GM12873 (cell line): ENCODE results near the gene MAGI3.

ENCODE experiments used
- CTCF ChIP-seq: IDR thresholded peaks from 2 replicates; pipeline ENCODE4 v1.5.1; 2012; ENCODE audit warnings: low read depth, mild to moderate bottlenecking, moderate library complexity, low read length, control low read depth; ENCODE audit not compliant: insufficient read depth; ENCODE audit errors: missing control alignments

Gene MAGI3

GRCh38 chr1:113389953-113390834 is at the start of gene MAGI3:
MAGI3 (plus strand) TSS chr1:113390515; CDS start chr1:113391034, 519 bp downstream.
- no peak for TF ChIP-seq CTCF

DNA sequence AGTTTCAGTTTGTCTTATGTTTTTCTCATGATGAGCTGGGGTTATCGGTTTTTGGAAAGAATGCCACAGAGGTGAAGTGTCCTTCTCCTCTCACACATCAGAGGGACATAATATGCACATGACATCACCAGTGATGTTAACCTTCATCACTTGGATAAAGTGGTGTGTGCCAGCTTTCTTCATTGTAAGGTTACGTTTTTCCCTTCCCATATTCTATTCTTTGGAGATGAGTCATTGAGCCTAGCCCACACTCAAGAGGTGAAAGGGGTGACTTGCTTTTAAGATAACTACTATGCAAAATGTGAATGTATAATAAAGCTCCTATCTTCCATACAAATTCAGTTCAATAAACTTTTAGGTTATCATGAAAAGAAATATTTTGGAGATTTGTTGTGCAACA is 36.7 kb upstream of the MAGI3 start:
- no peak for TF ChIP-seq CTCF

- no peak for TF ChIP-seq CTCF
Observed at GRCh38 chr1:113363935-113364334, 26.4 kb upstream of the MAGI3 start.

DNA sequence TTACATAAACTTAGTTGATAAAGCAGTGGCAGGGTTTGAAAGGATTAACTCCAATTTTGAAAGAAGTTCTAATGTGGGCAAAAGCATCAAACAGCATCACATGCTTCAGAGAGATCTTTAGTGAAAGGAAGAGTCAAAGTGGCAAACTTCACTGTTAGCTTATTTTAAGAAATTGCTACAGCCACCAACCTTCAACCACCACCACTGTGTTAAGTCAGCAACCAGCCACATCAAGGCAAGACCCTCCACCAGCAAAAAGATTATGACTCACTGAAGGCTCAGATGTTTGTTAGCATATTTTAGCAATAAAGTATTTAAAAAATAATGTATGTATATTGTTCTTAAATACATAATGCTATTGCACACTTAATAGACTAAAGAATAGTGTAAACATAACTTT is 21.3 kb upstream of the MAGI3 start:
- TF ChIP-seq CTCF = no peak

DNA sequence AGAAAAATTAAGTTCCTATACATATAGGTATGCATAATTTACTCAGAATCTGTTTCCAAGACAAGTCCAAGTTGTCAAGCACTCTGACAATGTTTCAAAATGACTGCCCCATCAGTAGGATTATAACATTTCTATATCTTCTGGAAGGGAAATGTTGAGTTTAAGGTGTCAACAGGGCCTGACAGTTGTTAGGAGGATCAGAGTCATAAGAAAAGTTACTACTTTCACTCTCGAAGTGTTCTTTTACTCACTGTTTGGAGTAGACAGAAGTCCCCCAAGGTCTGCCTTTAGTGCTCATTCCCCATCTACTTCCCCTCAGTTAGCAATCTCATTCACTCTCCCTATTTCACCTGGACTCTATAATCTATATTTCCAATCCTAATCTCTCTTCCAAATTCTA is 20.6 kb upstream of the MAGI3 start:
- TF ChIP-seq CTCF = no peak

DNA sequence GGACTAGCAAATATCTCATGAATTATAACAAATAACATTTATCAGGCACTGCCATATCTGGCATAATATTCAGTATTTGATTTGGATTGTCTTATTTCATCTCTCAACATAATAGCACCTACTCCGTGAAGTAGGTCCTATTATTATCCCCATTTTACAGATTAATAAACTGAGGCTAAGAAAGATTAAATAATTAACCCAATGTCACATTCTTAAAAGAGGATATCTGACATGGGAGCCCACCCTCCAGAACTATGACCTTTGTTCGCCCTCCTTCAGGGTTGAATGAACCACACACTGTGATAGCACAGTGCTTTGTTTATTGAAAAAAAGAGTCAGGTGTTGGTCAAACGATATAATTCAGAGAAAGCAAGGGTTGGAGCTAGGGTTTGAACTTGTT is 19.4 kb upstream of the MAGI3 start:
- TF ChIP-seq CTCF = no peak

DNA sequence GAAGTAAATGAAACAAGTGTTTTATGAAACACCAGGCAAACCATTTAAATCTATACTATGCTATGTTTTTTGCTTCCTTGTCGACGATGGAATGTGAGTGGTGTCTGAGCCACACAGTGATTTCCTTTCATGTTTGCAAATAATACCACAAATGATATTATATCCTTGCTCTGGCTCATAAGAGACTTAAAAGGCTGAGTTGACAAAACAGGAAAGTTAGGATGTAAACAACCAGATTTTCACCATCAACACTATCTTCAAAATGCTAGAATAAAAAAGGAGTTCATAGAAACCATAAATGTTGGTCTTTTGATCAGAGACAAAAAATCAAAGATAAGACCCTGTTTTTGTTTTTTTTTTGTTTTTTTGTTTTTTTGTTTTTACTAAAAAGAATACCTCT is 17.8 kb upstream of the MAGI3 start:
- TF ChIP-seq CTCF = no peak
